Putamen (tissue), 1 donor: ENCODE measurements around the gene FNDC3B.
"Not testable (repeated sequence)": the region's sequence is repeated elsewhere in the genome, so short reads cannot be mapped to it uniquely, and the experiment has no call there.

Experiments used
- DNase-seq: peaks from one replicate; pipeline ENCODE4 v3.0.0-alpha.2; 2016; ENCODE audit warnings: low spot score

FNDC3B gene

GRCh38 chr3:172031996-172032395 lies 7.4 kb upstream of the FNDC3B start:
- no peak for DNase-seq

- DNase-seq, result no peak
Measured at GRCh38 chr3:172033396-172033795, 6.0 kb upstream of the FNDC3B start.

GRCh38 chr3:172034786-172035685 lies 4.3 kb upstream of the FNDC3B start:
- DNase-seq, result no peak

DNA sequence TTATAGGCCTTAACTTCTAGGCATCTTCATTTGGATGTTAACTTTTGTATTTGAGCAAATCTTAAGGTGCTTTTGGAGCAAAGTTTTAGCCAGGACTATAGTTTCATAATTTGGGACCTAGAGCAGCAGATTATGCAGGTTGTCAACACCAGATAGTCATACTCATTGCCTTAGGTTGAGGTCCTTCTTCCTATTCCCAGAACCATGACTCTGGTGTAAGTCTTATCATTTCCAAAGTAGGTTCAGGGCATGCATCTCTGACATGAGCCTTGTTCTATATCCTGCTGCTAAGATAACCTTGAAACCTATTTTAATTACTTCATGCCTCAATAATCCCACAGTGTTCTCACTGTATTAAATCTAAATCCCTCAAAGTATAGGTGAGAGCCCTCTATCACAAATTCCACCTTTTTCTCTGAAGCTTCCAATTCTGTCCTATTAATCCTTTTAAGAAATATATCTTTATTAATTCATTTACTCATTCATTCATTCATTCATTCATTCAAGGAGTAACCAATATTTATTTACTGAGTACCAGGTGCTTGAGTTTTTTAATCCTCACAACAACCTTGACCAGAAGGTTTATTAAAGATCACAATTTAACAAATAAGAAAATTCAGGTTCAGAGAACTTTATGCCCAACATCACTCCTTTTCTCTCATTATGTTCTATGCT lies 2.7 kb upstream of the FNDC3B start:
- no peak for DNase-seq

DNA sequence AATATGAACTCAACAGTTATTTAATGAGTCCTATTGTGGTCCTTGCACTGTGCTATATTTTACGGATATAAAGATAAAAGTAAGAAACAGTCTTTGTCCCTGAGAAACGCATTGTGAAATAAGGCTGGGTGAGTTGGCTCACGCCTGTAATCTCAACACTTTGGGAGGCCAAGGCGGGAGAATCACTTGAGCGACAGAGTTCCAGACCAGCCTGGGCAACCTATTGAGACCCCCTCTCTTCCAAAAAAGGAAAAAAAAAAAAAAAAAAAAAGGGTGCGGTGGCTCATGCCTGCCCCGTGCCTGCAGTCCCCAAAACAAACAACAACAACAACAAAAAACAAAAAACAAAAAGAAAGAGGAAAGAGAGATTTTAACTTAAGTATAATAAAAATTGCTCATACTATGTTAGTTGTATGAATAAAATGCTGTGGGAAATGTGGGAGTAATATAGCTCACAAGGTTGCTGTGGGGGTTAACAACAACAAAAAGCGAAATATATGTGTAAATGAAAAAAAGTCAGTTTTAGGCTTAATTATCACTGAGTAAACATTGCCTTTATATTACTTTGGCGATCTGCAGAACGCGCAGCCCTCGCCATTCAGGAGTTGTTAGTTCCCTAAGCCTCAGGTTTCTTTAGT lies 461 bp upstream of the FNDC3B start:
- DNase-seq, result no peak

GRCh38 chr3:172040078-172040980 lies 951 bp downstream of the FNDC3B start:
- peak; percentile 41 for DNase-seq

- DNase-seq, result no peak
Measured at GRCh38 chr3:172040981-172041963, 1.9 kb downstream of the FNDC3B start.

DNA sequence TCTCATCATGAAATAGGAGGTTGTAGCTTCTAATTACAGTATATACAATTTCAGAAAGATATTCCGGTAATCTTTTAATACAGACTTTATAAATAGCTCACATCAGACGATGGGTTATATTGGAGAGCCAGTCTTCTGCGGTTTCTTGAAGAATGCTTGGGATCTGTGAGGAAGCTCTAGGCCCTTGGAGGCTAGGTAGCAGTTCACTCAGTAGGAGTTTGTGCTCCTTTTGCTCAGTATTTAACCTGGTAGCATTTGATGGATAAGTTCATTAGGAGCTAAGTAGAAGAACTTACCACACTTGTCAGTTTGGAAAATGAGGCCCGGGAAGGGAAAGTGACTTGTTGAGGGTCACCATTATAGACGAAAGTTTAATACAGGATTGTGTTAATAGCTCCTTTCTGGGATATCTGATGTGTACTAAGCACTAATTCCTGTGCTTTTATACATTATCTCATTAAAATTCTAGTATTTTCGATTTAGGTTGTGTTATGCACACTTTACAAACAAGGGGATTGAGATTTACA lies 2.8 kb downstream of the FNDC3B start:
- no peak for DNase-seq

GRCh38 chr3:172042663-172043179 lies 3.3 kb downstream of the FNDC3B start:
- DNase-seq, result not testable (repeated sequence)

GRCh38 chr3:172043233-172043632 lies 3.9 kb downstream of the FNDC3B start:
- DNase-seq, result no peak

GRCh38 chr3:172043766-172044165 lies 4.4 kb downstream of the FNDC3B start:
- DNase-seq, result no peak

GRCh38 chr3:172044833-172045585 lies 5.6 kb downstream of the FNDC3B start:
- DNase-seq, result no peak

DNA sequence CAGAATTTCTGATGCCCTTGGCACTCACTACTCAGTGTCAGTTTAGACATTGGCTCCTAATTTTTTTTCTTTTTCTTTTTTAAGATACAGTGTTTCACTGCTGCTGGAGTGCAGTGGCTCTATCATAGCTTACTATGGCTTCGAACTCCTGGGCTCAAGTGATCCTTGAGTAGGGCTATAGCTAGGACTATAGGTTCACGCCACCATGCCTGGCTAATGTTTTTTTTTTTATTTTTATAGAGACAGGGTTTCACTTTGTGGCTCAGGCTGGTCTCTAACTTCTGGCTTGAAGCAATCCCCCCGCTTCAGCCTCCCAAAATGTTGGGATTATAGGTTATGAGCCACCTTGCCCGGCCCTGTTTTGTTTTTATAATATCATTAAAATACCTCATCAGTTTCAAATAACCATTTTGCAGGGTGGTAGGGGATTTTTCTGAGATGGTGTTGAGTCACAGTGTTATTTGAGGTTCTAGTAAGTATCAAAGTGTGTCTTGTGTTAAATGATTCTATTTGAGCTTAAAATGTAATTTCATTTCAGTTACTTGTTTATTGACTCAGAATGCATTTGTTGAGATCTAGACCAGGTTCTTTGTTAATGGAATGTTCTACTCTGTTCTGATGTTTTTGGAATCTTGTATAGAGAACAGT lies 7.0 kb downstream of the FNDC3B start:
- DNase-seq, result no peak

DNA sequence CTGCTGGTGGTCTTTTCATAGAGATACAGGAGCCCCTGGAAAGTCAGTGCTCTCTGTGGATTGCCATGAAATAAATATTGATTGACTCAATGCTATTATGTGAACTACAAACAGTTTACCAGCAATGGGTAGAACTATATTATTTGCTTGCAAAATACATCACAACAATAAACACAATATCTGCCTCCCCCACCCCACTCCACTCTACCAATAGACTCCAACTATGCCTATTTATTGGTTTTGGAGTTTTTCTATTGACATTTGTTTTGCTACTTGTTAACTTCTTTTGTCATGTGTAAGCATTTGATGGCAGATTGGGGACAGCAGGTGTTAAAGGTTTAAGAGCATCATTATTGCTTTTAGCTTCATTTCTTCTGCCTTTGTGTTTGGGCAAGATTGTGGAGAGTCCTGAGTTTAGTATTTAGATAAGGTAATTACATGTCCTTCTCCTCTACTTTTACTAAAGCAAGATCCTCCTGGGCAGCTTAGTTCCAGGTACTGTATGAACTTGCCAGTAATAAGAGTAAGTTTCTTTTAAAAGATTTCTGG lies 8.3 kb downstream of the FNDC3B start:
- no peak for DNase-seq

GRCh38 chr3:172048599-172048998 lies 9.2 kb downstream of the FNDC3B start:
- no peak for DNase-seq

DNA sequence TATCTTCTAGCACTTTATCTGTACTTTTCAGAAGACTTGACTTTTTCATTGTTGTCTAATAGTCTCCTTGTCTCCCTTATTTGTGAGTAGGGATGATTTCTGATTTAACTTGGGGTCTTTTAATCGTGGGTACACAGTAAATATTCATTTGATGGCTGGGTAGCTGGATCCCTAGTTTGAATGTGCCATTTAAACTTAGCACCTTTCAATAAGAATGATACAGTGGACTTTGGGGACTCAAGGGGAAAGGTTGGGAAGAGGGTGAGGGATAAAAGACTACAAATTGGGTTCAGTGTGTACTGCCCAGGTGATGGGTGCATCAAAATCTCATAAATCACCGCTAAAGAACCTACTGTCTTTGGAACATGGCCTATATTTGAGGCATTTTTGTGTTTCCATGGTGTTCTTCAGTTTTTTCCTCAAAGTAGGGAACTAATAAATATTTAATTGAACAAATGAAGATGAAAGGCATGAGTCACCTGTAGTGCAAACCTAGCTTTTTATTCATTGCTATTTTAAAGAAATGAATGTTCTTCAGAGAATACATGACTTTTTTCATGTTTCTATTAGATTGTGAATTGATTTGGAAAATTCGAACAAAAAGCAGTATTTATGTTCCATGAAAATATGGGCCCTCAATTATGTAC lies 12.1 kb downstream of the FNDC3B start:
- no peak for DNase-seq

GRCh38 chr3:172051957-172052354 lies 12.6 kb downstream of the FNDC3B start:
- no peak for DNase-seq

- DNase-seq, result no peak
Measured at GRCh38 chr3:172052405-172052804, 13.0 kb downstream of the FNDC3B start.
